PC-3 (cell line): Measurements from ENCODE around the gene CFHR5. TPM values are rescaled to one million over a fixed set of nuclear protein-coding genes. Genes with fewer than 3 reads are reported as not detected.

Experiments used
- ATAC-seq: fragments of 200-7000 bp; cut with Tn5 transposase; 2 replicates; pipeline ENCODE4 v1.9.1; 2020; ENCODE audit warnings: mild to moderate bottlenecking, moderate library complexity
- BruUV-seq: library from RNA; stranded (reverse); fragments of 400-500 nt; replicated peaks from 2 replicates; lab custom pipeline; 2021; lab: Mats Ljungman, UMichigan
- CTCF ChIA-PET: fragments of 300-600 bp; sonication (Branson Sonifier 250); formaldehyde crosslinking; loops from one replicate; lab custom pipeline; 2022; ENCODE audit warnings: antibody characterized with exemption; lab: Charles Lee
- POLR2A ChIA-PET: fragments of 300-600 bp; sonication (Branson Sonifier 250); formaldehyde crosslinking; loops from one replicate; lab custom pipeline; 2022; ENCODE audit warnings: antibody characterized with exemption; ENCODE audit not compliant: unreplicated experiment; lab: Charles Lee
- DNase-seq: peaks from one replicate; pipeline ENCODE4 v3.0.0-alpha.2; 2015
- H2AFZ ChIP-seq: fragments of 300-600 bp; sonication (generic); 2 replicates; pipeline ENCODE4 v1.6.0; 2016; ENCODE audit warnings: antibody characterized with exemption, low read length
- H3F3A ChIP-seq: fragments of 300-600 bp; sonication (generic); one replicate; pipeline ENCODE4 v1.6.0; 2017; ENCODE audit warnings: antibody characterized with exemption, low read length, control low read depth, mild to moderate bottlenecking; ENCODE audit not compliant: unreplicated experiment
- H3K27ac ChIP-seq: fragments of 300-600 bp; sonication (generic); 2 replicates; pipeline ENCODE4 v1.5.1; 2016; ENCODE audit warnings: mild to moderate bottlenecking, low read length
- H3K27me3 ChIP-seq: fragments of 300-600 bp; sonication (generic); 2 replicates; pipeline ENCODE4 v1.6.1; 2016; ENCODE audit warnings: low read length, mixed read lengths
- H3K36me3 ChIP-seq: fragments of 300-600 bp; sonication (generic); 2 replicates; pipeline ENCODE4 v1.6.1; 2016; ENCODE audit warnings: low read depth, mixed run types, low read length, mixed read lengths
- H3K4me1 ChIP-seq: fragments of 300-600 bp; sonication (generic); 2 replicates; pipeline ENCODE4 v1.5.1; 2016; ENCODE audit warnings: low read length; ENCODE audit not compliant: insufficient read depth
- H3K4me2 ChIP-seq: fragments of 300-600 bp; sonication (generic); 2 replicates; pipeline ENCODE4 v1.6.0; 2016; ENCODE audit warnings: low read length
- H3K4me3 ChIP-seq: fragments of 300-600 bp; sonication (generic); 2 replicates; pipeline ENCODE4 v1.5.1; 2016; ENCODE audit warnings: mild to moderate bottlenecking, low read length, mixed read lengths
- H3K79me2 ChIP-seq: fragments of 300-600 bp; sonication (generic); 2 replicates; pipeline ENCODE4 v1.6.1; 2017; ENCODE audit warnings: low read length, mixed read lengths
- H3K9ac ChIP-seq: fragments of 300-600 bp; sonication (generic); 2 replicates; pipeline ENCODE4 v1.6.0; 2016; ENCODE audit warnings: mild to moderate bottlenecking, low read length
- H3K9me2 ChIP-seq: fragments of 300-600 bp; sonication (generic); replicated peaks from 2 replicates; pipeline ENCODE4 v1.6.1; 2016; ENCODE audit warnings: mixed run types, low read length, mixed read lengths
- H3K9me3 ChIP-seq: fragments of 300-600 bp; sonication (generic); 2 replicates; pipeline ENCODE4 v1.6.1; 2016; ENCODE audit warnings: low read length, mixed read lengths
- H4K20me1 ChIP-seq: fragments of 300-600 bp; sonication (generic); 2 replicates; pipeline ENCODE4 v1.6.1; 2016; ENCODE audit warnings: low read length, mixed read lengths
- CTCF ChIP-seq: fragments of 300-600 bp; sonication (generic); conservative IDR thresholded peaks from 2 replicates; pipeline ENCODE4 v1.5.1; 2017; ENCODE audit warnings: antibody characterized with exemption, low read depth, mild to moderate bottlenecking, low read length
- EZH2 ChIP-seq: fragments of 300-600 bp; sonication (generic); IDR thresholded peaks from one replicate; pipeline ENCODE4 v1.6.1; 2017; ENCODE audit warnings: antibody characterized with exemption, mild to moderate bottlenecking, low read length; ENCODE audit not compliant: unreplicated experiment
- EZH2phosphoT487 ChIP-seq: fragments of 300-600 bp; sonication (generic); IDR thresholded peaks from 2 replicates; pipeline ENCODE4 v1.6.1; 2018; ENCODE audit warnings: mild to moderate bottlenecking, antibody characterized with exemption, low read length, borderline replicate concordance
- intact Hi-C: fragments of 100-400 bp; cut with micrococcal nuclease; formaldehyde crosslinking; loops from 2 replicates; pipeline ENCODE4 v1.9.0; 2023
- total RNA-seq: library from RNA; depleted of rRNA; stranded (reverse); fragments of >200 nt; gene quantifications from 2 replicates; pipeline ENCODE4 v1.2.3, GENCODE V29; 2014; rRNA removed

CFHR5 gene
- total RNA-seq, 1 experiment from 2014 or later = not detected

- no TSS peak for BruUV-seq
- Histone ChIP-seq H2AFZ (no peak overlapping the region), H3K27me3 (no peaks in the 10 kb centered on the region), H3K4me2 (no peak overlapping the region), H3K79me2 (no peaks in the 10 kb centered on the region), H3K9ac (no peak overlapping the region), H3F3A (no peaks in the 10 kb centered on the region), H3K4me1 (no peaks in the 10 kb centered on the region), H3K27ac (no peak overlapping the region), H3K36me3 (no peaks in the 10 kb centered on the region), H4K20me1 (no peaks in the 10 kb centered on the region), H3K9me3 (no peaks in the 10 kb centered on the region), H3K4me3 (no peak overlapping the region), H3K9me2 (no peaks in the 10 kb centered on the region)
- ATAC-seq = no peak
- DNase-seq = no peak
- ChIA-PET POLR2A (no interaction called here), CTCF (no interaction called here)
- intact Hi-C loops = no loop called here
- TF ChIP-seq EZH2phosphoT487 (no peak), EZH2 (no peak), CTCF (no peak)
These were observed 71.7 kb downstream of the CFHR5 start for GRCh38 chr1:197049100-197049499.

Other genes with a start within 250 kb of the CFHR5 start
- gene CFHR3, start 202.7 kb upstream of the CFHR5 start, total RNA-seq = not detected in 2 replicates
- not detected in 2 replicates for gene CFHR1, start 157.8 kb upstream of the CFHR5 start, total RNA-seq
- gene CFHR4, start 89.5 kb upstream of the CFHR5 start, total RNA-seq = not detected in 2 replicates
- gene CFHR2, start 33.8 kb upstream of the CFHR5 start, total RNA-seq = not detected in 2 replicates
- not detected in 2 replicates for gene F13B, start 89.7 kb downstream of the CFHR5 start, total RNA-seq
- 28.6 and 35.0 TPM in 2 replicates for gene ASPM, start 169.1 kb downstream of the CFHR5 start, total RNA-seq
- 4.3 and 5.3 TPM in 2 replicates for gene ZBTB41, start 223.7 kb downstream of the CFHR5 start, total RNA-seq